NCI-H1436 (cell line): ENCODE results near the gene MCM3AP.

ENCODE experiments used
- DNase-seq: peaks from one replicate; lab custom pipeline; 2025; lab: John Stamatoyannopoulos, UW

MCM3AP gene

GRCh38 chr21:46285206-46285661 is at the start of gene MCM3AP:
MCM3AP (minus strand) TSS chr21:46285611; CDS start chr21:46285286, 325 bp downstream.
- no peak for DNase-seq

GRCh38 chr21:46334351-46335140 is 49.1 kb upstream of the MCM3AP start:
- no peak for DNase-seq

GRCh38 chr21:46329796-46330195 is 44.4 kb upstream of the MCM3AP start:
- no peak for DNase-seq

- DNase-seq: no peak
Observed at GRCh38 chr21:46328151-46328550, 42.7 kb upstream of the MCM3AP start.

- no peak for DNase-seq
Observed at GRCh38 chr21:46327711-46328110, 42.3 kb upstream of the MCM3AP start.

- no peak for DNase-seq
Observed at GRCh38 chr21:46326110-46326703, 40.8 kb upstream of the MCM3AP start.

GRCh38 chr21:46325073-46325912 is 39.9 kb upstream of the MCM3AP start:
- DNase-seq: peak; percentile 50

GRCh38 chr21:46324390-46325072 is 39.1 kb upstream of the MCM3AP start:
- peak; percentile 82 for DNase-seq

GRCh38 chr21:46323710-46324389 is 38.4 kb upstream of the MCM3AP start, which contains the start of the genes C21orf58 and PCNT:
C21orf58 (minus strand) TSS chr21:46323870; CDS start chr21:46322738, 1,132 bp downstream.
PCNT (plus strand) TSS chr21:46324156; CDS start chr21:46324229, 73 bp downstream.
- DNase-seq: peak; percentile 97

- DNase-seq: no peak
Observed at GRCh38 chr21:46323227-46323709, 37.9 kb upstream of the MCM3AP start.

GRCh38 chr21:46322351-46323226 is 37.2 kb upstream of the MCM3AP start:
- DNase-seq: no peak

GRCh38 chr21:46320331-46320801 is 35.0 kb upstream of the MCM3AP start:
- DNase-seq: no peak

GRCh38 chr21:46319186-46319585 is 33.8 kb upstream of the MCM3AP start:
- DNase-seq: no peak

GRCh38 chr21:46318464-46318845 is 33.0 kb upstream of the MCM3AP start:
- no peak for DNase-seq

GRCh38 chr21:46317710-46318463 is 32.5 kb upstream of the MCM3AP start:
- DNase-seq: no peak

GRCh38 chr21:46316708-46317324 is 31.4 kb upstream of the MCM3AP start:
- no peak for DNase-seq

- DNase-seq: no peak
Observed at GRCh38 chr21:46314441-46315020, 29.1 kb upstream of the MCM3AP start.

- no peak for DNase-seq
Observed at GRCh38 chr21:46312949-46313348, 27.5 kb upstream of the MCM3AP start.
